SK-N-SH (cell line): ENCODE results near the gene EQTN. TPM values are rescaled to one million over a fixed set of nuclear protein-coding genes. Genes with fewer than 3 reads are reported as not detected.

ENCODE experiments used
- CTCF ChIA-PET: fragments of 300-600, 350-600 bp; formaldehyde crosslinking; extraction: SDS; loops from one replicate; lab custom pipeline; 2021; lab: Yijun Ruan, JAX
- POLR2A ChIA-PET: fragments of 350-600 bp; sonication (Branson Sonifier 250); formaldehyde crosslinking; extraction: SDS; loops from one replicate; lab custom pipeline; 2020; ENCODE audit warnings: antibody characterized with exemption, inconsistent platforms; lab: Yijun Ruan, JAX
- DNase-seq: peaks from one replicate; pipeline ENCODE4 v3.0.0; 2012
- H2AFZ ChIP-seq: fragments of 200-600 bp; sonication (generic); 2 replicates; pipeline ENCODE4 v1.8.1; 2016; ENCODE audit warnings: antibody characterized with exemption, mild to moderate bottlenecking, low read depth
- H3F3A ChIP-seq: fragments of 200-600 bp; sonication (generic); replicated peaks from 2 replicates; pipeline ENCODE3; 2016; ENCODE audit warnings: antibody characterized with exemption, mild to moderate bottlenecking; ENCODE audit not compliant: insufficient read depth
- H3K27ac ChIP-seq, 2 experiments: fragments of 200-500 bp in 1 of 2; fragments of 200-600 bp in 1 of 2; sonication (Bioruptor generic) in 1 of 2; sonication (generic), shearing (Covaris generic) in 1 of 2; 2 replicates each; pipeline versions ENCODE4 v1.5.1 to v1.6.1; 2014 to 2016; ENCODE audit warnings: low read depth in 2 of 2, inconsistent platforms in 1 of 2, low read length in 1 of 2, mild to moderate bottlenecking in 1 of 2, mixed read lengths in 1 of 2
- H3K27me3 ChIP-seq: fragments of 200-600 bp; sonication (generic), shearing (Covaris generic); 2 replicates; pipeline ENCODE4 v1.6.1; 2016; ENCODE audit warnings: mixed run types; ENCODE audit not compliant: insufficient read depth
- H3K36me3 ChIP-seq, 2 experiments: fragments of 200-500 bp in 1 of 2; fragments of 200-600 bp in 1 of 2; sonication (Bioruptor generic) in 1 of 2; sonication (generic) in 1 of 2; replicated peaks in 1 of 2; 2 replicates each; pipeline versions ENCODE3 to v1.5.1; 2014 to 2016; ENCODE audit warnings: low read length in 1 of 2, mild to moderate bottlenecking in 1 of 2; ENCODE audit not compliant: insufficient read depth in 2 of 2, control insufficient read depth in 1 of 2
- H3K4me1 ChIP-seq, 2 experiments: fragments of 200-500 bp in 1 of 2; fragments of 200-600 bp in 1 of 2; sonication (Bioruptor generic) in 1 of 2; sonication (generic), shearing (Covaris generic) in 1 of 2; 2 replicates each; pipeline versions ENCODE4 v1.5.1 to v1.6.1; 2014 to 2016; ENCODE audit warnings: low read depth in 1 of 2, low read length in 1 of 2, mixed run types in 1 of 2; ENCODE audit not compliant: insufficient read depth in 2 of 2, control insufficient read depth in 1 of 2
- H3K4me2 ChIP-seq: fragments of 200-600 bp; sonication (generic), shearing (Covaris generic); 2 replicates; pipeline ENCODE4 v1.6.1; 2017; ENCODE audit warnings: mixed run types
- H3K4me3 ChIP-seq, 2 experiments: fragments of 200-500 bp in 1 of 2; fragments of 200-600 bp in 1 of 2; sonication (Bioruptor generic) in 1 of 2; sonication (generic), shearing (Covaris generic) in 1 of 2; 2 replicates each; pipeline versions ENCODE4 v1.5.1 to v1.8.1; 2014 to 2016; ENCODE audit warnings: low read depth in 2 of 2, inconsistent platforms in 1 of 2, low read length in 1 of 2, mild to moderate bottlenecking in 1 of 2, mixed read lengths in 1 of 2, moderate library complexity in 1 of 2
- H3K79me2 ChIP-seq: fragments of 200-600 bp; sonication (generic); 2 replicates; pipeline ENCODE4 v1.8.1; 2017; ENCODE audit warnings: mild to moderate bottlenecking; ENCODE audit not compliant: insufficient read depth
- H3K9ac ChIP-seq: fragments of 200-600 bp; sonication (generic); 2 replicates; pipeline ENCODE4 v1.6.1; 2017; ENCODE audit warnings: mixed run types
- H3K9me2 ChIP-seq: fragments of 200-600 bp; sonication (generic); 2 replicates; pipeline ENCODE4 v1.6.1; 2017; ENCODE audit warnings: mixed run types
- H3K9me3 ChIP-seq: fragments of 200-600 bp; sonication (generic); 2 replicates; pipeline ENCODE4 v1.6.1; 2017; ENCODE audit warnings: mixed run types, mild to moderate bottlenecking, moderate library complexity
- H4K20me1 ChIP-seq: fragments of 200-600 bp; sonication (generic); 2 replicates; pipeline ENCODE4 v1.6.1; 2017; ENCODE audit warnings: mild to moderate bottlenecking, mixed run types; ENCODE audit not compliant: insufficient read depth
- CHD2 ChIP-seq: fragments of 150-350 bp; IDR thresholded peaks from 2 replicates; pipeline ENCODE4 v1.6.1; 2018; ENCODE audit warnings: low read length; ENCODE audit not compliant: partially characterized antibody
- CTCF ChIP-seq: fragments of 200-600 bp; sonication (generic); IDR thresholded peaks from 2 replicates; pipeline ENCODE4 v1.6.1; 2017; ENCODE audit warnings: antibody characterized with exemption, mild to moderate bottlenecking, moderate library complexity
- EP300 ChIP-seq, 2 experiments: IDR thresholded peaks; 2 replicates each; pipeline versions ENCODE4 v1.4.0 to v1.6.1; 2012; ENCODE audit warnings: borderline replicate concordance in 1 of 2, low read depth in 1 of 2, low read length in 1 of 2
- FOSL2 ChIP-seq: IDR thresholded peaks from 2 replicates; pipeline ENCODE4 v1.4.0; 2012; ENCODE audit warnings: low read depth, mild to moderate bottlenecking, moderate library complexity, borderline replicate concordance
- GATA2 ChIP-seq: sonication (generic); formaldehyde crosslinking; IDR thresholded peaks from 2 replicates; pipeline ENCODE4 v1.5.0; 2020; ENCODE audit warnings: mild to moderate bottlenecking, missing genetic modification reagents
- JUND ChIP-seq: IDR thresholded peaks from 2 replicates; pipeline ENCODE4 v1.4.0; 2012
- MAX ChIP-seq: IDR thresholded peaks from 2 replicates; pipeline ENCODE4 v1.4.0; 2012; ENCODE audit warnings: low read depth
- MEF2A ChIP-seq: IDR thresholded peaks from 2 replicates; pipeline ENCODE4 v1.4.0; 2012; ENCODE audit warnings: low read depth, borderline replicate concordance
- NFIC ChIP-seq: IDR thresholded peaks from 2 replicates; pipeline ENCODE4 v1.4.0; 2012; ENCODE audit warnings: borderline replicate concordance
- NRF1 ChIP-seq: IDR thresholded peaks from 2 replicates; pipeline ENCODE4 v1.6.1; 2012; ENCODE audit warnings: low read depth, mild to moderate bottlenecking, low read length
- RAD21 ChIP-seq: IDR thresholded peaks from 2 replicates; pipeline ENCODE4 v1.6.1; 2012; ENCODE audit warnings: mild to moderate bottlenecking, low read length
- RCOR1 ChIP-seq: fragments of 150-350 bp; IDR thresholded peaks from 2 replicates; pipeline ENCODE4 v1.6.1; 2017; ENCODE audit warnings: antibody characterized with exemption, low read length
- REST ChIP-seq: IDR thresholded peaks from 2 replicates; pipeline ENCODE4 v1.6.1; 2012; ENCODE audit warnings: mild to moderate bottlenecking, low read depth, low read length, moderate library complexity
- RFX5 ChIP-seq: IDR thresholded peaks from 2 replicates; pipeline ENCODE4 v1.6.1; 2012; ENCODE audit warnings: mild to moderate bottlenecking, improper control_type of control experiment, low read length
- RXRA ChIP-seq: IDR thresholded peaks from 2 replicates; pipeline ENCODE4 v1.4.0; 2012; ENCODE audit warnings: low read depth, mild to moderate bottlenecking, borderline replicate concordance
- SIN3A ChIP-seq: IDR thresholded peaks from 2 replicates; pipeline ENCODE4 v1.6.1; 2012; ENCODE audit warnings: low read depth, mild to moderate bottlenecking, low read length, moderate library complexity, borderline replicate concordance
- SMC3 ChIP-seq: IDR thresholded peaks from 2 replicates; pipeline ENCODE4 v1.6.1; 2012; ENCODE audit warnings: low read depth, low read length, improper control_type of control experiment
- TCF12 ChIP-seq: IDR thresholded peaks from 2 replicates; pipeline ENCODE4 v1.4.0; 2012
- USF1 ChIP-seq: IDR thresholded peaks from 2 replicates; pipeline ENCODE4 v1.4.0; 2012; ENCODE audit warnings: low read depth, borderline replicate concordance
- USF2 ChIP-seq: fragments of 150-350 bp; IDR thresholded peaks from 2 replicates; pipeline ENCODE4 v1.6.1; 2017; ENCODE audit warnings: antibody characterized with exemption, low read length, low read depth, borderline replicate concordance
- YY1 ChIP-seq: IDR thresholded peaks from 2 replicates; pipeline ENCODE4 v1.4.0; 2012; ENCODE audit warnings: low read depth, mild to moderate bottlenecking
- WGBS: methylation state at CpG from one replicate; pipeline ENCODE4 v1.1.6; 2017; ENCODE audit warnings: low lambda C conversion rate; 5-methylcytosine and 5-hydroxymethylcytosine counted together
- polyA plus RNA-seq, 3 experiments: library from polyadenylated mRNA; depleted of rRNA; stranded (reverse); fragments of >200 nt; gene quantifications; 2 replicates each; pipeline ENCODE4 v1.2.3, GENCODE V29; 2012

EQTN gene
- polyA plus RNA-seq, 1 of the 3 experiments (the other 2 are of a cell fraction): not detected

GRCh38 chr9:27292659-27293405, 4.1 kb downstream of the EQTN start (continued):
- TF ChIP-seq SMC3: no peak
- no peak for TF ChIP-seq RXRA
- no peak for TF ChIP-seq SIN3A
- TF ChIP-seq TCF12: peak; percentile 96
- TF ChIP-seq GATA2: no peak
- TF ChIP-seq NFIC: peak; percentile 36
- no peak for TF ChIP-seq JUND
- TF ChIP-seq, all 33 proteins: peak for 4

GRCh38 chr9:27291292-27291691, 5.7 kb downstream of the EQTN start:
- CTCF ChIA-PET: interaction anchor here (1.1 to 2.4 kb wide), 2 partner anchors 12 to 14 kb away, joined by 5 to 9 read pairs; no protein-coding TSS in a partner anchor
- Histone ChIP-seq H3K27me3 (no peaks in the 10 kb centered on the region; the same call in 1 of the 2 replicates), H3K9me2 (no peaks in the 10 kb centered on the region), H2AFZ (no peak overlapping the region), H3K79me2 (no peaks in the 10 kb centered on the region), H3K36me3 (no peaks in the 10 kb centered on the region), H3F3A (no peaks in the 10 kb centered on the region), H3K9ac (no peak overlapping the region), H3K9me3 (no peaks in the 10 kb centered on the region), H3K27ac (no peak overlapping the region), H4K20me1 (no peaks in the 10 kb centered on the region), H3K4me1 (no peaks in the 10 kb centered on the region; a peak in 2 of 4 replicates), H3K4me2 (no peak overlapping the region), H3K4me3 (no peak overlapping the region)
- no peak for DNase-seq
- 83% methylated on average over 8 of the region's 8 CpGs for WGBS
- POLR2A ChIA-PET: no interaction called here
- TF ChIP-seq USF2 (no peak), YY1 (no peak), MAX (no peak), NRF1 (no peak), GATA2 (no peak), RCOR1 (no peak), CHD2 (no peak), SMC3 (no peak), RFX5 (no peak), REST (no peak), FOSL2 (no peak), USF1 (no peak), MEF2A (no peak), EP300 (IDR thresholded peaks at IDR 0.05; ENCODE audit: borderline replicate concordance in 1 of 2, low read depth in 1 of 2, low read length in 1 of 2) (no peak), RAD21 (no peak), CTCF (no peak)
